Measurements from ENCODE around the gene UNC13C.

Gene UNC13C

DNA sequence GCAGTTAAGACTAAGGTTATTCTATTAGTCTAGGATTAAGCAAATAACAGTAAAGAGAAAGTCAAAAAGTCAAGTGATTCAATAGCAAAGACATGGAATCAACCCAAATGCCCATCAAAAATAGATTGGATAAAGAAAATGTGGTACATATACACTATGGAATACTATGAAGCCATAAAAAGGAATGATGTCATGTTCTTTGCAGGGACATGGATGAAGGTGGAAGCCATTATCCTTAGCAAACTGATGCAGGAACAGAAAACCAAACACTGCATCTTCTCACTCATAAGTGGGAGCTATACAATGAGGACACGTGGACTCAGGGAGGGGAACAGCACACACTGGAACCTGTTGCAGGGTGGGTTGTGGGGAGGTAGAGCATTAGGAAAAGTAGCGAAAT, 29.0 kb downstream of the UNC13C start:
- TF ChIP-seq, protein P1, sequence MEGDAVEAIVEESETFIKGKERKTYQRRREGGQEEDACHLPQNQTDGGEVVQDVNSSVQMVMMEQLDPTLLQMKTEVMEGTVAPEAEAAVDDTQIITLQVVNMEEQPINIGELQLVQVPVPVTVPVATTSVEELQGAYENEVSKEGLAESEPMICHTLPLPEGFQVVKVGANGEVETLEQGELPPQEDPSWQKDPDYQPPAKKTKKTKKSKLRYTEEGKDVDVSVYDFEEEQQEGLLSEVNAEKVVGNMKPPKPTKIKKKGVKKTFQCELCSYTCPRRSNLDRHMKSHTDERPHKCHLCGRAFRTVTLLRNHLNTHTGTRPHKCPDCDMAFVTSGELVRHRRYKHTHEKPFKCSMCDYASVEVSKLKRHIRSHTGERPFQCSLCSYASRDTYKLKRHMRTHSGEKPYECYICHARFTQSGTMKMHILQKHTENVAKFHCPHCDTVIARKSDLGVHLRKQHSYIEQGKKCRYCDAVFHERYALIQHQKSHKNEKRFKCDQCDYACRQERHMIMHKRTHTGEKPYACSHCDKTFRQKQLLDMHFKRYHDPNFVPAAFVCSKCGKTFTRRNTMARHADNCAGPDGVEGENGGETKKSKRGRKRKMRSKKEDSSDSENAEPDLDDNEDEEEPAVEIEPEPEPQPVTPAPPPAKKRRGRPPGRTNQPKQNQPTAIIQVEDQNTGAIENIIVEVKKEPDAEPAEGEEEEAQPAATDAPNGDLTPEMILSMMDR (IDR thresholded peaks at IDR 0.05; ENCODE audit: insufficient read depth, low read length, poor library complexity, severe bottlenecking): no peak
- Histone ChIP-seq H3K4me3 (replicated peaks; ENCODE audit: low read depth, low read length) (no peak overlapping the region), H3K36me3 (ENCODE audit: control insufficient read depth, insufficient read depth, low read length) (no peaks in the 10 kb centered on the region), H3K27me3 (replicated peaks; ENCODE audit: control insufficient read depth, insufficient read depth, low read length) (no peaks in the 10 kb centered on the region; the same call in 1 of the 2 replicates)
- no peak for DNase-seq (ENCODE audit: extremely low read depth, insufficient read length)

DNA sequence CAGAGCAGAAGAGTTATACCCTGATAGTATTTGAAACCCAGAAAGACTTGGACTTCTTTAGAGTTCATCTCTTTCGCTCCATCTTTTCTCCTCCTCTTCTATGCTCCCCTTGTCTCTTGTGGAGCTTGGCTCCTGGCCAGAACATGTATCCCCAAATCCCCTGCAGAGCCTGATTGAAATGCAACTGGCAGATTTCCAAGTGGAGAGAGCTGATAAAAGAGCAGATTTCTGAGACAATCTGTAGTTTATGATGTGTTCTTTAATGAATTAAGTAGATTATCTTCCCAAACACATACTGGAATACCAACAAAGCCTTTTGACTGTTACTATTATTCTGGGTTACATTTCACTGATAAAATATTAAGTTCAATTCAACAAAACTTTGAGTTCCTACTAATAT, 33.4 kb downstream of the UNC13C start:
- no peak overlapping the region for H3K4me3 ChIP-seq (replicated peaks; ENCODE audit: low read depth, low read length)
- no peaks in the 10 kb centered on the region; the same call in 1 of the 2 replicates for H3K27me3 ChIP-seq (replicated peaks; ENCODE audit: control insufficient read depth, insufficient read depth, low read length)
- no peaks in the 10 kb centered on the region for H3K36me3 ChIP-seq (ENCODE audit: control insufficient read depth, insufficient read depth, low read length)
- TF ChIP-seq, protein P1 (IDR thresholded peaks at IDR 0.05; ENCODE audit: insufficient read depth, low read length, poor library complexity, severe bottlenecking): no peak
- no peak for DNase-seq (ENCODE audit: extremely low read depth, insufficient read length)

DNA sequence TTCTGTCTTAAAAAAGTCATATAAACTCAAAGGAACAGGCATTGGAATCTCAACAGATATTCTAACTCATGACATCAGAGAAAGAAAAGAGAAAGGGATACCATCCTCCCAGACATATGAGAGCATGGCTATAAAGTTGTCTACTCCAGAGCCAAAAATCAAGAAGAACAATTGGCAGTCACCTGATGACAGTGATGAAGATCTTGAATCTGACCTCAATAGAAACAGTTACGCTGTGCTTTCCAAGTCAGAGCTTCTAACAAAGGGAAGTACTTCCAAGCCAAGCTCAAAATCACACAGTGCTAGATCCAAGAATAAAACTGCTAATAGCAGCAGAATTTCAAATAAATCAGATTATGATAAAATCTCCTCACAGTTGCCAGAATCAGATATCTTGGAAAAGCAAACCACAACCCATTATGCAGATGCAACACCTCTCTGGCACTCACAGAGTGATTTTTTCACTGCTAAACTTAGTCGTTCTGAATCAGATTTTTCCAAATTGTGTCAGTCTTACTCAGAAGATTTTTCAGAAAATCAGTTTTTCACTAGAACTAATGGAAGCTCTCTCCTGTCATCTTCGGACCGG, 35.9 kb downstream of the UNC13C start:
- no peak for DNase-seq (ENCODE audit: extremely low read depth, insufficient read length)
- TF ChIP-seq, protein P1 (IDR thresholded peaks at IDR 0.05; ENCODE audit: insufficient read depth, low read length, poor library complexity, severe bottlenecking): no peak
- H3K4me3 ChIP-seq (replicated peaks; ENCODE audit: low read depth, low read length): no peak overlapping the region
- H3K27me3 ChIP-seq (replicated peaks; ENCODE audit: control insufficient read depth, insufficient read depth, low read length): no peaks in the 10 kb centered on the region; the same call in 1 of the 2 replicates
- H3K36me3 ChIP-seq (ENCODE audit: control insufficient read depth, insufficient read depth, low read length): no peaks in the 10 kb centered on the region

DNA sequence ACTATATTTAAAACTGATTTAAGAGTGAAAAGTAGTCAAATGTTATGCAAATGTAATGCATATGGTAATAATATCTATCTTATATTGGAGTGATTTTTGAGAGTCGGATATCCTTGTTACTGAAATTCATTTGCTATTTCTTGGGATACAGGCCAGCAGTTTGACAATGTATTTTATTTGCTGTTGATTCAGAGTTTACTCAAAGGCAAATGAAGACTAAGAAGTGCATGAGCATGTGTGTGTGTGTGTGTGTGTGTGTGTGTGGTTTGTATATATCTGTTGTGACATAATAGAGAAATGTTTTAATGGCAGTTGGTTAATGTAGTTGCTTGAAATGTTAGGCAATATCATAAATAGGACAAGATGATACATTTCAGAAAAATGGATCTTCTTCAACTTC, 39.0 kb downstream of the UNC13C start:
- H3K36me3 ChIP-seq (ENCODE audit: control insufficient read depth, insufficient read depth, low read length): no peaks in the 10 kb centered on the region
- no peak overlapping the region for H3K4me3 ChIP-seq (replicated peaks; ENCODE audit: low read depth, low read length)
- TF ChIP-seq, protein P1 (IDR thresholded peaks at IDR 0.05; ENCODE audit: insufficient read depth, low read length, poor library complexity, severe bottlenecking): no peak
- no peak for DNase-seq (ENCODE audit: extremely low read depth, insufficient read length)
- H3K27me3 ChIP-seq (replicated peaks; ENCODE audit: control insufficient read depth, insufficient read depth, low read length): no peaks in the 10 kb centered on the region

DNA sequence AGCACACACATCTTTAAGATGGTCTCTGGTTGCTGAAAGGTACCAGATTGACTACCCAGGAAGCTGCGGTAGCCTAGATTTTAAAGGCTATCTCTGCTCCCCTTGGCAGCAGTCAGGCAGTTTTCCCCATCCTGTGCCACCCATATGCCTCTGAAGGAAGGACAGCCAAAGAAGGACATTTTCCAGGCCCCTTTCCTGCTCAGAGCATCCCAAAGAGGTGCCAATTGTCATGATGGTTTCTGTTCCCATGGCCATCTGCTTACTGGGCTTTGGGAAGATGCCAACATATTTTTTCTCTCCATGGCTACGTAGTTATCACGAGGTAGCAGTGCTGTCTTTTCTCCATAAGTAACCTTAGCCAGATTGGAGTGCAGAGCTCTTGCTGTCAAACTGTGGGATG, 39.7 kb downstream of the UNC13C start:
- DNase-seq (ENCODE audit: extremely low read depth, insufficient read length): no peak
- Histone ChIP-seq H3K27me3 (replicated peaks; ENCODE audit: control insufficient read depth, insufficient read depth, low read length) (no peaks in the 10 kb centered on the region), H3K36me3 (ENCODE audit: control insufficient read depth, insufficient read depth, low read length) (no peaks in the 10 kb centered on the region), H3K4me3 (replicated peaks; ENCODE audit: low read depth, low read length) (no peak overlapping the region)
- TF ChIP-seq, protein P1 (IDR thresholded peaks at IDR 0.05; ENCODE audit: insufficient read depth, low read length, poor library complexity, severe bottlenecking): no peak

DNA sequence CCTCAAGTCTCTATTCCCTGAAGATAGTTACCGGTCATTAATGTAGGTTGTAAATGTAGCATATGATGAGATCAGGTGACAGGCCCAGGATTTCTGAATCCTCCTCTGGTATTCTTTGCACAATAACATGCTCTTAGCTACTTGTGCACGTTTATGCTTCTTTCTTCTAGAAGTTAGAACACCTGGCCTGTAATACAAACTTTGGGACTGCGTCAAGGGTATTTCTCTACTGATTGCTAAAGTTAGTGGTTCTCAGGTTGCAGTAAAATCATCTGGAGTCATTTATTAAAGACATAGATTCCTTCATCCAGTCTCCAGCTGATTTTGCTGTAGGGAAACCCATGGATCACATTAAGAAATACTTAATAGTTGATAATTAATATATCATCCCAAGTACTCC, 48.0 kb downstream of the UNC13C start:
- H3K27me3 ChIP-seq (replicated peaks; ENCODE audit: control insufficient read depth, insufficient read depth, low read length): no peaks in the 10 kb centered on the region
- no peaks in the 10 kb centered on the region for H3K36me3 ChIP-seq (ENCODE audit: control insufficient read depth, insufficient read depth, low read length)
- no peak overlapping the region for H3K4me3 ChIP-seq (replicated peaks; ENCODE audit: low read depth, low read length)
- TF ChIP-seq, protein P1 (IDR thresholded peaks at IDR 0.05; ENCODE audit: insufficient read depth, low read length, poor library complexity, severe bottlenecking): no peak
- no peak for DNase-seq (ENCODE audit: extremely low read depth, insufficient read length)

Measured in GM06990 (cell line).